MM.1S (cell line): ENCODE measurements around the gene USP10.

Experiments
- CTCF ChIP-seq: fragments of 300-600 bp; sonication (generic); IDR thresholded peaks from 2 replicates; pipeline ENCODE4 v1.5.1; 2016; ENCODE audit warnings: antibody characterized with exemption, low read length, mixed read lengths
- EZH2 ChIP-seq: fragments of 300-600 bp; sonication (generic); optimal IDR thresholded peaks from 2 replicates; pipeline ENCODE3; 2017; ENCODE audit warnings: low read depth, mild to moderate bottlenecking, antibody characterized with exemption, low read length, mixed read lengths
- EZH2phosphoT487 ChIP-seq: fragments of 300-600 bp; sonication (generic); IDR thresholded peaks from 2 replicates; pipeline ENCODE4 v1.6.1; 2018; ENCODE audit warnings: antibody characterized with exemption, low read length

GRCh38 chr16:84817613-84818012 is 117.8 kb downstream of the USP10 start:
- TF ChIP-seq CTCF = no peak
- no peak for TF ChIP-seq EZH2
- TF ChIP-seq EZH2phosphoT487 = no peak
